OCI-LY7 (cell line): ENCODE results near the gene PMM2. TPM values are rescaled to one million over a fixed set of nuclear protein-coding genes. Genes with fewer than 3 reads are reported as not detected.

Experiments used
- BruUV-seq: library from RNA; stranded (reverse); fragments of 400-500 nt; replicated peaks from 2 replicates; lab custom pipeline; 2021; lab: Mats Ljungman, UMichigan
- CTCF ChIA-PET: fragments of 300-600 bp; sonication (Branson Sonifier 250); formaldehyde crosslinking; loops from one replicate; lab custom pipeline; 2022; ENCODE audit warnings: antibody characterized with exemption; ENCODE audit not compliant: unreplicated experiment; lab: Charles Lee
- POLR2A ChIA-PET: fragments of 300-600 bp; sonication (Branson Sonifier 250); formaldehyde crosslinking; loops from one replicate; lab custom pipeline; 2022; ENCODE audit warnings: antibody characterized with exemption; lab: Charles Lee
- DNase-seq: peaks from one replicate; pipeline ENCODE4 v3.0.0-alpha.2; 2015; ENCODE audit warnings: low spot score
- H2AFZ ChIP-seq: fragments of 200-600 bp; sonication (generic), shearing (Covaris generic); 2 replicates; pipeline ENCODE4 v1.6.1; 2014; ENCODE audit warnings: mild to moderate bottlenecking, antibody characterized with exemption, low read length, moderate library complexity
- H3K27ac ChIP-seq: fragments of 200-600 bp; sonication (generic); 2 replicates; pipeline ENCODE4 v1.5.1; 2014; ENCODE audit warnings: mixed run types, low read depth, mild to moderate bottlenecking, moderate library complexity, low read length, inconsistent platforms; ENCODE audit not compliant: poor library complexity, severe bottlenecking
- H3K36me3 ChIP-seq: fragments of 200-600 bp; sonication (generic); 2 replicates; pipeline ENCODE4 v1.6.1; 2014; ENCODE audit warnings: mild to moderate bottlenecking, antibody characterized with exemption, low read length, moderate library complexity, mixed read lengths; ENCODE audit not compliant: insufficient read depth
- H3K4me1 ChIP-seq: fragments of 200-600 bp; sonication (generic); 2 replicates; pipeline ENCODE4 v1.5.1; 2014; ENCODE audit warnings: mild to moderate bottlenecking, low read length; ENCODE audit not compliant: insufficient read depth, poor library complexity, severe bottlenecking
- H3K4me2 ChIP-seq: fragments of 200-600 bp; sonication (generic); 2 replicates; pipeline ENCODE4 v1.6.1; 2014; ENCODE audit warnings: mild to moderate bottlenecking, low read length
- H3K4me3 ChIP-seq: fragments of 200-600 bp; sonication (generic); 2 replicates; pipeline ENCODE4 v1.5.1; 2014; ENCODE audit warnings: mild to moderate bottlenecking, low read depth, low read length; ENCODE audit not compliant: poor library complexity, severe bottlenecking
- H3K79me2 ChIP-seq: fragments of 200-600 bp; sonication (generic); 2 replicates; pipeline ENCODE4 v1.6.1; 2016; ENCODE audit warnings: low read depth, mild to moderate bottlenecking, low read length, moderate library complexity, mixed read lengths; ENCODE audit not compliant: insufficient read depth
- H3K9me2 ChIP-seq: fragments of 200-600 bp; sonication (generic); 2 replicates; pipeline ENCODE4 v1.6.1; 2016; ENCODE audit warnings: mild to moderate bottlenecking, low read length, mixed read lengths; ENCODE audit not compliant: insufficient read depth
- H3K9me3 ChIP-seq: fragments of 200-600 bp; sonication (generic); 2 replicates; pipeline ENCODE4 v1.6.1; 2014; ENCODE audit warnings: mild to moderate bottlenecking, mixed run types, low read length, mixed read lengths
- H4K20me1 ChIP-seq: fragments of 200-600 bp; sonication (generic); 2 replicates; pipeline ENCODE4 v1.6.1; 2014; ENCODE audit warnings: mild to moderate bottlenecking, antibody characterized with exemption, low read length, moderate library complexity, mixed read lengths; ENCODE audit not compliant: insufficient read depth
- CTCF ChIP-seq: fragments of 200-600 bp; sonication (generic); conservative IDR thresholded peaks from 2 replicates; pipeline ENCODE4 v1.5.1; 2014; ENCODE audit warnings: mild to moderate bottlenecking, antibody characterized with exemption, low read length, moderate library complexity, mixed read lengths
- EZH2phosphoT487 ChIP-seq: fragments of 200-600 bp; sonication (generic); IDR thresholded peaks from 2 replicates; pipeline ENCODE4 v1.6.1; 2018; ENCODE audit warnings: low read depth, borderline replicate concordance, mild to moderate bottlenecking, mixed run types, antibody characterized with exemption, low read length, moderate library complexity, mixed read lengths
- intact Hi-C: fragments of 100-400 bp; cut with micrococcal nuclease; formaldehyde crosslinking; loops from one replicate; pipeline ENCODE4 v1.10.0; 2022; ENCODE audit not compliant: unreplicated experiment
- total RNA-seq, 2 experiments: library from RNA; depleted of rRNA in 1 of 2; stranded (reverse); fragments of >200 nt in 1 of 2; shearing (Covaris generic) in 1 of 2; gene quantifications; 2 replicates each; pipeline ENCODE4 v1.2.3, GENCODE V29; 2014 to 2022

PMM2 gene
- total RNA-seq, 2 experiments from 2014 or later: 39.1 to 53.9 TPM

- H3K4me3 ChIP-seq: no peak overlapping the region
- no peaks in the 10 kb centered on the region for H3K4me1 ChIP-seq
- no peaks in the 10 kb centered on the region for H3K9me2 ChIP-seq
- H3K36me3 ChIP-seq: no peaks in the 10 kb centered on the region
- BruUV-seq: no TSS peak
- ChIA-PET CTCF (no interaction called here), POLR2A (no interaction called here)
- no peak overlapping the region for H2AFZ ChIP-seq
- no peaks in the 10 kb centered on the region for H3K79me2 ChIP-seq
- H4K20me1 ChIP-seq: no peaks in the 10 kb centered on the region
- no peak for DNase-seq
- no peak overlapping the region for H3K4me2 ChIP-seq
- H3K9me3 ChIP-seq: no peaks in the 10 kb centered on the region
- H3K27ac ChIP-seq: no peak overlapping the region
- TF ChIP-seq CTCF (no peak), EZH2phosphoT487 (no peak)
- intact Hi-C loops: no loop called here
These were observed 44.1 kb upstream of the PMM2 start for GRCh38 chr16:8753416-8754054.

- intact Hi-C loops: no loop called here
- H3K4me3 ChIP-seq: no peak overlapping the region
- H4K20me1 ChIP-seq: no peaks in the 10 kb centered on the region
- no peak overlapping the region for H3K4me2 ChIP-seq
- no peak for TF ChIP-seq EZH2phosphoT487
- no peak for TF ChIP-seq CTCF
- H3K9me2 ChIP-seq: no peaks in the 10 kb centered on the region
- H3K79me2 ChIP-seq: no peaks in the 10 kb centered on the region
- no peaks in the 10 kb centered on the region for H3K36me3 ChIP-seq
- ChIA-PET POLR2A (no interaction called here), CTCF (no interaction called here)
- BruUV-seq: no TSS peak
- H3K27ac ChIP-seq: no peak overlapping the region
- DNase-seq: no peak
- H3K4me1 ChIP-seq: no peaks in the 10 kb centered on the region
- no peaks in the 10 kb centered on the region for H3K9me3 ChIP-seq
- H2AFZ ChIP-seq: no peak overlapping the region
These were observed 40.9 kb upstream of the PMM2 start for GRCh38 chr16:8756755-8757154.

- H3K4me1 ChIP-seq: no peaks in the 10 kb centered on the region
- no peak overlapping the region for H3K4me2 ChIP-seq
- TF ChIP-seq CTCF: no peak
- POLR2A ChIA-PET: no interaction called here
- intact Hi-C loops: no loop called here
- H3K27ac ChIP-seq: no peak overlapping the region
- DNase-seq: no peak
- CTCF ChIA-PET: no interaction called here
- H3K4me3 ChIP-seq: no peak overlapping the region
- H4K20me1 ChIP-seq: no peaks in the 10 kb centered on the region
- no peaks in the 10 kb centered on the region for H3K9me3 ChIP-seq
- no peaks in the 10 kb centered on the region for H3K9me2 ChIP-seq
- H3K36me3 ChIP-seq: no peaks in the 10 kb centered on the region
- BruUV-seq: no TSS peak
- H3K79me2 ChIP-seq: no peaks in the 10 kb centered on the region
- no peak overlapping the region for H2AFZ ChIP-seq
These were observed 39.6 kb upstream of the PMM2 start for GRCh38 chr16:8758022-8758421.
